K562 (cell line): ENCODE results near the gene ELFN2. TPM values are rescaled to one million over a fixed set of nuclear protein-coding genes. Genes with fewer than 3 reads are reported as not detected.

Experiments
- ATAC-seq: fragments of 200-7000 bp; cut with Tn5 transposase; 3 replicates; pipeline ENCODE4 v1.9.1; 2020; ENCODE audit warnings: moderate library complexity
- BruUV-seq: library from RNA; stranded (reverse); fragments of 400-500 nt; replicated peaks from 2 replicates; lab custom pipeline; 2021; lab: Mats Ljungman, UMichigan
- CTCF ChIA-PET: fragments of 300-600 bp; formaldehyde crosslinking; extraction: SDS; loops from one replicate; lab custom pipeline; 2021; ENCODE audit warnings: low intra/inter-chr PET ratio; lab: Yijun Ruan, JAX
- POLR2A ChIA-PET: fragments of 300-600, 350-650 bp; sonication (Branson Sonifier 250); formaldehyde crosslinking; extraction: SDS; loops from one replicate; lab custom pipeline; 2021; ENCODE audit warnings: antibody characterized with exemption, inconsistent platforms; lab: Yijun Ruan, JAX
- DNase-seq, 4 experiments: peaks; one replicate each; pipeline versions ENCODE4 v3.0.0 to v3.0.0-alpha.2; 2011 to 2018; ENCODE audit warnings: low spot score in 3 of 4, mixed read lengths in 3 of 4; ENCODE audit errors: extremely low read depth in 1 of 4
- FAIRE-seq: peaks from 2 replicates; lab custom pipeline; 2011; peaks lifted over from hg19 to GRCh38; lab: Jason Lieb, UNC
- H2AFZ ChIP-seq: 2 replicates; pipeline ENCODE4 v1.6.0; 2011; ENCODE audit warnings: low read depth, low read length, control low read depth, inconsistent platforms
- H3K27ac ChIP-seq: fragments of 200-600 bp; 3 replicates; pipeline ENCODE4 v1.8.0; 2011; ENCODE audit warnings: low read depth, mild to moderate bottlenecking, control low read depth, inconsistent platforms, low read length, moderate library complexity, mixed read lengths; ENCODE audit errors: extremely low read depth
- H3K27me3 ChIP-seq, 2 experiments: fragments of 300-600 bp in 1 of 2; 2 replicates in 1 of 2; 3 replicates in 1 of 2; pipeline versions ENCODE4 v1.6.0 to v1.8.0; 2011; ENCODE audit warnings: inconsistent platforms in 2 of 2, low read length in 2 of 2, mild to moderate bottlenecking in 1 of 2, mixed read lengths in 1 of 2, moderate library complexity in 1 of 2; ENCODE audit not compliant: control insufficient read depth in 2 of 2, insufficient read depth in 2 of 2
- H3K36me3 ChIP-seq: fragments of 300-600 bp; 3 replicates; pipeline ENCODE4 v1.8.0; 2011; ENCODE audit warnings: mild to moderate bottlenecking, low read length, inconsistent platforms; ENCODE audit not compliant: control insufficient read depth, insufficient read depth
- H3K4me1 ChIP-seq, 2 experiments: fragments of 200-600 bp in 1 of 2; replicated peaks in 1 of 2; 2 replicates in 1 of 2; 3 replicates in 1 of 2; pipeline versions ENCODE4 v1.5.1 to v1.8.0; 2011; ENCODE audit warnings: inconsistent platforms in 2 of 2, low read length in 2 of 2, mild to moderate bottlenecking in 1 of 2, mixed read lengths in 1 of 2, moderate library complexity in 1 of 2; ENCODE audit not compliant: control insufficient read depth in 2 of 2, insufficient read depth in 2 of 2
- H3K4me2 ChIP-seq: 2 replicates; pipeline ENCODE4 v1.6.1; 2011; ENCODE audit warnings: low read length, control low read depth, inconsistent platforms, mixed read lengths; ENCODE audit not compliant: insufficient read depth
- H3K4me3 ChIP-seq: fragments of 200-600 bp; sonication (generic), shearing (Covaris generic); 2 replicates; pipeline ENCODE4 v1.5.1; 2016; ENCODE audit warnings: control low read depth, inconsistent platforms
- H3K79me2 ChIP-seq: fragments of 200-600 bp; 3 replicates; pipeline ENCODE4 v1.8.0; 2011; ENCODE audit warnings: low read length, inconsistent platforms; ENCODE audit not compliant: control insufficient read depth, insufficient read depth
- H3K9ac ChIP-seq, 2 experiments: 2 replicates each; pipeline versions ENCODE4 v1.6.0 to v1.6.1; 2011; ENCODE audit warnings: low read depth in 2 of 2, low read length in 2 of 2, control low read depth in 1 of 2, inconsistent platforms in 1 of 2, mild to moderate bottlenecking in 1 of 2, mixed read lengths in 1 of 2; ENCODE audit not compliant: insufficient read depth in 1 of 2
- H3K9me1 ChIP-seq: one replicate; pipeline ENCODE4 v1.6.0; 2011; ENCODE audit warnings: inconsistent platforms, mild to moderate bottlenecking, low read length, moderate library complexity; ENCODE audit not compliant: control insufficient read depth, insufficient read depth
- H3K9me3 ChIP-seq: replicated peaks from 2 replicates; pipeline ENCODE4 v1.5.1; 2011; ENCODE audit warnings: low read depth, low read length, inconsistent platforms; ENCODE audit not compliant: control insufficient read depth, insufficient read depth
- H4K20me1 ChIP-seq: replicated peaks from 2 replicates; pipeline ENCODE4 v1.6.1; 2011; ENCODE audit warnings: low read length, inconsistent platforms, mixed read lengths; ENCODE audit not compliant: control insufficient read depth, insufficient read depth
- CHD2 ChIP-seq: IDR thresholded peaks from 2 replicates; pipeline ENCODE4 v1.6.1; 2011; ENCODE audit warnings: low read depth, low read length
- DACH1 ChIP-seq: fragments of 450-650 bp; IDR thresholded peaks from 2 replicates; pipeline ENCODE4 v1.6.1; 2018; ENCODE audit not compliant: partially characterized antibody
- RBFOX2 ChIP-seq: fragments of 200-400 bp; formaldehyde crosslinking; IDR thresholded peaks from 2 replicates; pipeline ENCODE4 v1.6.1; 2017; ENCODE audit warnings: low read depth, mild to moderate bottlenecking, low read length, moderate library complexity
- RFX7 ChIP-seq: fragments of 250-450 bp; sonication (Bioruptor Pico); IDR thresholded peaks from 2 replicates; pipeline ENCODE4 v1.5.1; 2021; ENCODE audit warnings: mild to moderate bottlenecking
- SMARCA4 ChIP-seq: fragments of 450-650 bp; IDR thresholded peaks from 2 replicates; pipeline ENCODE4 v1.6.1; 2016
- SMARCA5 ChIP-seq: fragments of 450-650 bp; IDR thresholded peaks from 2 replicates; pipeline ENCODE4 v1.6.1; 2016
- TAF1 ChIP-seq: IDR thresholded peaks from 2 replicates; pipeline ENCODE4 v1.6.1; 2011; ENCODE audit warnings: mild to moderate bottlenecking, low read length, moderate library complexity; ENCODE audit not compliant: insufficient read depth, control insufficient read depth, severe bottlenecking; ENCODE audit errors: extremely low read depth
- TAF7 ChIP-seq: fragments of 450-650 bp; IDR thresholded peaks from 2 replicates; pipeline ENCODE4 v1.6.1; 2016; ENCODE audit warnings: missing genetic modification characterization, missing compliant biosample characterization
- TBL1XR1 ChIP-seq, 2 experiments: IDR thresholded peaks; 2 replicates each; pipeline ENCODE4 v1.6.1; 2012; ENCODE audit warnings: improper control_type of control experiment in 2 of 2, low read length in 2 of 2, mild to moderate bottlenecking in 1 of 2
- TBP ChIP-seq: optimal IDR thresholded peaks from 2 replicates; pipeline ENCODE3; 2011; ENCODE audit warnings: low read depth, low read length, improper control_type of control experiment
- THRA ChIP-seq: fragments of 450-650 bp; IDR thresholded peaks from 2 replicates; pipeline ENCODE4 v1.6.1; 2017; ENCODE audit warnings: mild to moderate bottlenecking, moderate library complexity
- ZBTB9 ChIP-seq: fragments of 450-650 bp; formaldehyde crosslinking; IDR thresholded peaks from 2 replicates; pipeline ENCODE4 v1.4.0; 2020; ENCODE audit warnings: mild to moderate bottlenecking, moderate library complexity
- WGBS: fragments of 100-300 bp; shearing (Covaris generic); methylation state at CpG from one replicate; pipeline ENCODE4 v1.1.6; 2016; ENCODE audit warnings: low coverage, mixed read lengths; ENCODE audit not compliant: insufficient coverage; ENCODE audit errors: missing lambda C conversion rate; 5-methylcytosine and 5-hydroxymethylcytosine counted together
- in situ Hi-C: fragments of 300-500 bp; cut with MboI; formaldehyde crosslinking; loops from 4 replicates; pipeline ENCODE4 v1.15.0; 2018; ENCODE audit warnings: inconsistent platforms, mixed read lengths
- intact Hi-C: fragments of 100-400 bp; cut with micrococcal nuclease; formaldehyde crosslinking; loops from 2 replicates; pipeline ENCODE4 v1.14.2; 2022
- polyA plus RNA-seq, 8 experiments: library from polyadenylated mRNA; depleted of rRNA in 4 of 8; stranded (reverse) in 5 of 8; unstranded in 3 of 8; fragments of >200 nt; fragmentation: Nextera tagmentation in 2 of 8; fragmentation: Illumina TruSeq in 1 of 8; extraction: Ambion mirVana in 2 of 8; extraction: Trizol in 1 of 8; gene quantifications; 2 replicates each; pipeline versions ENCODE4 v1.2.1 to v1.2.3, GENCODE V29; 2011 to 2014; ENCODE audit warnings: inconsistent platforms in 1 of 8, missing spikeins in 1 of 8
- total RNA-seq, 7 experiments: library from RNA; depleted of rRNA in 6 of 7; stranded (reverse); fragments of >200 nt in 6 of 7; fragmentation: Illumina TruSeq in 2 of 7; extraction: Trizol in 2 of 7; gene quantifications; 2 replicates each; pipeline versions ENCODE4 v1.2.1 to v1.2.3, GENCODE V29; 2011 to 2021; ENCODE audit warnings: low replicate concordance in 1 of 7

Gene ELFN2
- total and polyA plus RNA-seq, 9 of the 15 experiments (the other 6 are each of a cell fraction or from before 2014, with no cell fraction given): not detected

- no peak for DNase-seq
- no peaks in the 10 kb centered on the region for H3K36me3 ChIP-seq
- no peaks in the 10 kb centered on the region for H4K20me1 ChIP-seq
- no peak for ATAC-seq
- H3K27me3 ChIP-seq: peaks cover 6 to 53% of the 10 kb centered on the region in 2 experiments; a peak in 4 of 5 replicates
- H3K9ac ChIP-seq: no peak overlapping the region
- TF ChIP-seq TBL1XR1 (IDR thresholded peaks at IDR 0.05; ENCODE audit: low read length in 2 of 2) (no peak), TBP (no peak)
- H2AFZ ChIP-seq: no peak overlapping the region
- POLR2A ChIA-PET: no interaction called here
- no peaks in the 10 kb centered on the region for H3K9me3 ChIP-seq
- in situ Hi-C loops: no loop called here
- WGBS: 3% methylated on average over 5 of the region's 8 CpGs
- intact Hi-C loops: no loop called here
- no peak overlapping the region for H3K4me3 ChIP-seq
- BruUV-seq: no TSS peak
- no peak overlapping the region for H3K4me2 ChIP-seq
- H3K27ac ChIP-seq: no peak overlapping the region
- CTCF ChIA-PET: no interaction called here
- H3K4me1 ChIP-seq: peaks cover 0 to 5% of the 10 kb centered on the region in 2 experiments; a peak in 2 of 5 replicates
- no peaks in the 10 kb centered on the region for H3K79me2 ChIP-seq
- H3K9me1 ChIP-seq: no peaks in the 10 kb centered on the region
- no peak for FAIRE-seq
Observed at GRCh38 chr22:37407856-37408255, 19.4 kb downstream of the ELFN2 start.

- H4K20me1 ChIP-seq: no peaks in the 10 kb centered on the region
- no peak for ATAC-seq
- no peak overlapping the region for H3K27ac ChIP-seq
- peaks cover 6 to 53% of the 10 kb centered on the region in 2 experiments; a peak in 4 of 5 replicates for H3K27me3 ChIP-seq
- peaks cover 0 to 5% of the 10 kb centered on the region in 2 experiments; a peak in 2 of 5 replicates for H3K4me1 ChIP-seq
- no peak overlapping the region for H3K4me2 ChIP-seq
- CTCF ChIA-PET: no interaction called here
- H3K4me3 ChIP-seq: no peak overlapping the region
- no TSS peak for BruUV-seq
- DNase-seq: no peak
- FAIRE-seq: no peak
- 0% methylated on average over 11 of the region's 17 CpGs for WGBS
- intact Hi-C loops (no loop called here), in situ Hi-C loops (no loop called here)
- H3K36me3 ChIP-seq: no peaks in the 10 kb centered on the region
- H2AFZ ChIP-seq: no peak overlapping the region
- no peak overlapping the region; a peak in 1 of 4 replicates for H3K9ac ChIP-seq
- H3K9me1 ChIP-seq: no peaks in the 10 kb centered on the region
- POLR2A ChIA-PET: interaction anchor here (0.6 kb wide), 1 partner anchor 36 kb away, joined by 5 read pairs; no protein-coding TSS in a partner anchor
- no peaks in the 10 kb centered on the region for H3K79me2 ChIP-seq
- no peaks in the 10 kb centered on the region for H3K9me3 ChIP-seq
- no peak for TF ChIP-seq ZBTB9
- TF ChIP-seq SMARCA4: no peak
- no peak for TF ChIP-seq RBFOX2
- TF ChIP-seq TAF7 (tag): no peak
- TF ChIP-seq THRA: no peak
- TF ChIP-seq SMARCA5: no peak
- TF ChIP-seq CHD2: no peak
- TF ChIP-seq TAF1: no peak
- TF ChIP-seq RFX7 (CRISPR knock-in tag): no peak
- TF ChIP-seq DACH1: no peak
Observed at GRCh38 chr22:37406441-37407235, 20.6 kb downstream of the ELFN2 start.
